Erythroblast (primary cell): Measurements from ENCODE around the gene OR2A25.

ENCODE experiments used
- GATA1 ChIP-seq: IDR thresholded peaks from 2 replicates; pipeline ENCODE4 v1.6.1; 2011; ENCODE audit warnings: low read depth, mild to moderate bottlenecking, control low read depth, low read length, moderate library complexity
- POLR2A ChIP-seq: IDR thresholded peaks from 2 replicates; pipeline ENCODE4 v1.6.1; 2011; ENCODE audit warnings: mild to moderate bottlenecking, low read length

- TF ChIP-seq POLR2A (no peak), GATA1 (no peak)
These were observed 342 bp downstream of the OR2A25 start for GRCh38 chr7:144069953-144070352.
